HepG2 (cell line): ENCODE data around the gene SEPTIN12. TPM values are rescaled to one million over a fixed set of nuclear protein-coding genes. Genes with fewer than 3 reads are reported as not detected.
A peak's percentile ranks its signal among the peaks of the same experiment; 100 is the strongest.

ENCODE experiments used
- ADNP ChIP-seq: sonication (generic); formaldehyde crosslinking; IDR thresholded peaks from 2 replicates; pipeline ENCODE4 v1.4.0; 2020; ENCODE audit warnings: missing genetic modification reagents
- BCL6 ChIP-seq: IDR thresholded peaks from 2 replicates; pipeline ENCODE4 v1.6.1; 2016; ENCODE audit warnings: missing genetic modification reagents, missing compliant biosample characterization
- DNMT1 ChIP-seq: sonication (generic); formaldehyde crosslinking; IDR thresholded peaks from 2 replicates; pipeline ENCODE4 v1.5.1; 2020; ENCODE audit warnings: mild to moderate bottlenecking, missing genetic modification reagents
- FOSL1 ChIP-seq: sonication (generic); formaldehyde crosslinking; IDR thresholded peaks from 2 replicates; pipeline ENCODE4 v1.9.0; 2021; ENCODE audit warnings: missing genetic modification reagents, borderline replicate concordance
- HOXA5 ChIP-seq: sonication (generic); formaldehyde crosslinking; IDR thresholded peaks from 2 replicates; pipeline ENCODE4 v1.4.0; 2020; ENCODE audit warnings: missing genetic modification reagents
- NCOA2 ChIP-seq: sonication (generic); formaldehyde crosslinking; IDR thresholded peaks from 2 replicates; pipeline ENCODE4 v1.8.0; 2022; ENCODE audit warnings: inconsistent platforms
- NFE2L1 ChIP-seq: sonication (generic); formaldehyde crosslinking; IDR thresholded peaks from 2 replicates; pipeline ENCODE4 v1.4.0; 2020; ENCODE audit warnings: missing genetic modification reagents, mild to moderate bottlenecking, borderline replicate concordance
- PATZ1 ChIP-seq: sonication (generic); formaldehyde crosslinking; IDR thresholded peaks from 2 replicates; pipeline ENCODE4 v1.4.0; 2020; ENCODE audit warnings: missing genetic modification reagents
- SIN3A ChIP-seq: IDR thresholded peaks from 2 replicates; pipeline ENCODE4 v1.6.1; 2011; ENCODE audit warnings: low read depth, mild to moderate bottlenecking, control low read depth, low read length, borderline replicate concordance
- SMAD9 ChIP-seq: sonication (generic); formaldehyde crosslinking; IDR thresholded peaks from 2 replicates; pipeline ENCODE4 v1.5.1; 2020; ENCODE audit warnings: mild to moderate bottlenecking, missing genetic modification reagents
- TAF1 ChIP-seq: sonication (generic); formaldehyde crosslinking; IDR thresholded peaks from 2 replicates; pipeline ENCODE4 v1.4.0; 2020; ENCODE audit warnings: missing genetic modification reagents
- UBTF ChIP-seq: sonication (generic); formaldehyde crosslinking; IDR thresholded peaks from 2 replicates; pipeline ENCODE4 v1.4.0; 2020; ENCODE audit warnings: mild to moderate bottlenecking, missing genetic modification reagents
- YEATS4 ChIP-seq: sonication (generic); formaldehyde crosslinking; IDR thresholded peaks from 2 replicates; pipeline ENCODE4 v1.4.0; 2020; ENCODE audit warnings: missing genetic modification reagents, borderline replicate concordance
- ZNF496 ChIP-seq: sonication (generic); formaldehyde crosslinking; IDR thresholded peaks from 2 replicates; pipeline ENCODE4 v1.8.1; 2023; ENCODE audit warnings: mild to moderate bottlenecking, moderate library complexity, missing genetic modification reagents; ENCODE audit not compliant: insufficient replicate concordance
- ZNF605 ChIP-seq: sonication (generic); formaldehyde crosslinking; IDR thresholded peaks from 2 replicates; pipeline ENCODE4 v1.8.0; 2022; ENCODE audit warnings: mild to moderate bottlenecking, missing genetic modification reagents
- ZNF615 ChIP-seq: sonication (generic); formaldehyde crosslinking; IDR thresholded peaks from 2 replicates; pipeline ENCODE4 v1.5.0; 2020; ENCODE audit warnings: mild to moderate bottlenecking, missing genetic modification reagents, borderline replicate concordance
- ZNF747 ChIP-seq: sonication (generic); formaldehyde crosslinking; IDR thresholded peaks from 2 replicates; pipeline ENCODE4 v1.8.1; 2023; ENCODE audit warnings: missing genetic modification reagents, mild to moderate bottlenecking, borderline replicate concordance
- polyA plus RNA-seq, 8 experiments: library from polyadenylated mRNA; depleted of rRNA in 3 of 8; stranded (reverse) in 7 of 8; unstranded in 1 of 8; fragments of >200 nt; fragmentation: Illumina TruSeq in 4 of 8; extraction: Trizol in 4 of 8; gene quantifications; 2 replicates each; pipeline versions ENCODE4 v1.2.1 to v1.2.3, GENCODE V29; 2011 to 2016; ENCODE audit warnings: low read depth in 4 of 8, missing spikeins in 1 of 8, mixed read lengths in 1 of 8; ENCODE audit not compliant: insufficient read depth in 1 of 8
- total RNA-seq, 5 experiments: library from RNA; depleted of rRNA; stranded (reverse); fragments of >200 nt; fragmentation: Illumina TruSeq; extraction: Trizol; gene quantifications; 2 replicates each; pipeline ENCODE4 v1.2.3, GENCODE V29; 2016; ENCODE audit warnings: low read depth in 1 of 5
- TF ChIP-seq, protein P1 (sequence below): sonication (generic); formaldehyde crosslinking; IDR thresholded peaks from 2 replicates; pipeline ENCODE4 v1.9.0; 2022; ENCODE audit warnings: missing genetic modification reagents, mild to moderate bottlenecking, borderline replicate concordance
- TF ChIP-seq, protein P2 (sequence below): sonication (generic); formaldehyde crosslinking; conservative IDR thresholded peaks from 2 replicates; pipeline ENCODE4 v1.4.0; 2020; ENCODE audit warnings: mild to moderate bottlenecking, missing genetic modification reagents, moderate library complexity

Gene SEPTIN12
- total and polyA plus RNA-seq, 2 of the 13 experiments (the other 11 are each of a cell fraction or from before 2014, with no cell fraction given): 0.22 TPM; not detected in 1

GRCh38 chr16:4801962-4802658 lies 14.0 kb upstream of the SEPTIN12 start, which contains the start of gene ROGDI (continued):
- TF ChIP-seq HOXA5 (CRISPR knock-in tag) (peak; percentile 27; the same call in 1 of the 2 replicates), NFE2L1 (CRISPR knock-in tag) (no peak), BCL6 (peak; percentile 25; the same call in 1 of the 2 replicates), TAF1 (CRISPR knock-in tag) (peak; percentile 60; the same call in 1 of the 2 replicates), FOSL1 (no peak), ADNP (CRISPR knock-in tag) (no peak), YEATS4 (CRISPR knock-in tag) (peak; percentile 54; the same call in 1 of the 2 replicates), ZNF747 (peak; percentile 58; the same call in 1 of the 2 replicates), ZNF615 (0 out of 2 replicates have a peak, but pooled peaks have one; percentile 30), ZNF605 (CRISPR knock-in tag) (peak; percentile 62), PATZ1 (CRISPR knock-in tag) (0 out of 2 replicates have a peak, but pooled peaks have one; percentile 20), UBTF (CRISPR knock-in tag) (peak; percentile 61), SMAD9 (CRISPR knock-in tag) (no peak), ZNF496 (no peak), NCOA2 (CRISPR knock-in tag) (no peak), DNMT1 (peak; percentile 24; the same call in 1 of the 2 replicates), SIN3A (peak; percentile 76; the same call in 1 of the 2 replicates)
- TF ChIP-seq, protein P1, sequence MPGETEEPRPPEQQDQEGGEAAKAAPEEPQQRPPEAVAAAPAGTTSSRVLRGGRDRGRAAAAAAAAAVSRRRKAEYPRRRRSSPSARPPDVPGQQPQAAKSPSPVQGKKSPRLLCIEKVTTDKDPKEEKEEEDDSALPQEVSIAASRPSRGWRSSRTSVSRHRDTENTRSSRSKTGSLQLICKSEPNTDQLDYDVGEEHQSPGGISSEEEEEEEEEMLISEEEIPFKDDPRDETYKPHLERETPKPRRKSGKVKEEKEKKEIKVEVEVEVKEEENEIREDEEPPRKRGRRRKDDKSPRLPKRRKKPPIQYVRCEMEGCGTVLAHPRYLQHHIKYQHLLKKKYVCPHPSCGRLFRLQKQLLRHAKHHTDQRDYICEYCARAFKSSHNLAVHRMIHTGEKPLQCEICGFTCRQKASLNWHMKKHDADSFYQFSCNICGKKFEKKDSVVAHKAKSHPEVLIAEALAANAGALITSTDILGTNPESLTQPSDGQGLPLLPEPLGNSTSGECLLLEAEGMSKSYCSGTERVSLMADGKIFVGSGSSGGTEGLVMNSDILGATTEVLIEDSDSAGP (CRISPR knock-in tag): peak; percentile 78
- TF ChIP-seq, protein P2, sequence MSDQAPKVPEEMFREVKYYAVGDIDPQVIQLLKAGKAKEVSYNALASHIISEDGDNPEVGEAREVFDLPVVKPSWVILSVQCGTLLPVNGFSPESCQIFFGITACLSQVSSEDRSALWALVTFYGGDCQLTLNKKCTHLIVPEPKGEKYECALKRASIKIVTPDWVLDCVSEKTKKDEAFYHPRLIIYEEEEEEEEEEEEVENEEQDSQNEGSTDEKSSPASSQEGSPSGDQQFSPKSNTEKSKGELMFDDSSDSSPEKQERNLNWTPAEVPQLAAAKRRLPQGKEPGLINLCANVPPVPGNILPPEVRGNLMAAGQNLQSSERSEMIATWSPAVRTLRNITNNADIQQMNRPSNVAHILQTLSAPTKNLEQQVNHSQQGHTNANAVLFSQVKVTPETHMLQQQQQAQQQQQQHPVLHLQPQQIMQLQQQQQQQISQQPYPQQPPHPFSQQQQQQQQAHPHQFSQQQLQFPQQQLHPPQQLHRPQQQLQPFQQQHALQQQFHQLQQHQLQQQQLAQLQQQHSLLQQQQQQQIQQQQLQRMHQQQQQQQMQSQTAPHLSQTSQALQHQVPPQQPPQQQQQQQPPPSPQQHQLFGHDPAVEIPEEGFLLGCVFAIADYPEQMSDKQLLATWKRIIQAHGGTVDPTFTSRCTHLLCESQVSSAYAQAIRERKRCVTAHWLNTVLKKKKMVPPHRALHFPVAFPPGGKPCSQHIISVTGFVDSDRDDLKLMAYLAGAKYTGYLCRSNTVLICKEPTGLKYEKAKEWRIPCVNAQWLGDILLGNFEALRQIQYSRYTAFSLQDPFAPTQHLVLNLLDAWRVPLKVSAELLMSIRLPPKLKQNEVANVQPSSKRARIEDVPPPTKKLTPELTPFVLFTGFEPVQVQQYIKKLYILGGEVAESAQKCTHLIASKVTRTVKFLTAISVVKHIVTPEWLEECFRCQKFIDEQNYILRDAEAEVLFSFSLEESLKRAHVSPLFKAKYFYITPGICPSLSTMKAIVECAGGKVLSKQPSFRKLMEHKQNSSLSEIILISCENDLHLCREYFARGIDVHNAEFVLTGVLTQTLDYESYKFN (CRISPR knock-in tag): peak; percentile 21; the same call in 1 of the 2 replicates
